WI38 (cell line): ENCODE data around the gene MKNK2.
"Not testable (repeated sequence)": the region's sequence is repeated elsewhere in the genome, so short reads cannot be mapped to it uniquely, and the experiment has no call there.

Experiments
- H3K4me3 ChIP-seq: 2 replicates; pipeline ENCODE4 v1.5.1; 2011; ENCODE audit warnings: low read depth, mild to moderate bottlenecking, control low read depth, low read length
- TF ChIP-seq, protein P1 (sequence below): IDR thresholded peaks from 2 replicates; pipeline ENCODE4 v1.5.1; 2012; ENCODE audit warnings: low read depth, mild to moderate bottlenecking, control low read depth, low read length

MKNK2 gene

DNA sequence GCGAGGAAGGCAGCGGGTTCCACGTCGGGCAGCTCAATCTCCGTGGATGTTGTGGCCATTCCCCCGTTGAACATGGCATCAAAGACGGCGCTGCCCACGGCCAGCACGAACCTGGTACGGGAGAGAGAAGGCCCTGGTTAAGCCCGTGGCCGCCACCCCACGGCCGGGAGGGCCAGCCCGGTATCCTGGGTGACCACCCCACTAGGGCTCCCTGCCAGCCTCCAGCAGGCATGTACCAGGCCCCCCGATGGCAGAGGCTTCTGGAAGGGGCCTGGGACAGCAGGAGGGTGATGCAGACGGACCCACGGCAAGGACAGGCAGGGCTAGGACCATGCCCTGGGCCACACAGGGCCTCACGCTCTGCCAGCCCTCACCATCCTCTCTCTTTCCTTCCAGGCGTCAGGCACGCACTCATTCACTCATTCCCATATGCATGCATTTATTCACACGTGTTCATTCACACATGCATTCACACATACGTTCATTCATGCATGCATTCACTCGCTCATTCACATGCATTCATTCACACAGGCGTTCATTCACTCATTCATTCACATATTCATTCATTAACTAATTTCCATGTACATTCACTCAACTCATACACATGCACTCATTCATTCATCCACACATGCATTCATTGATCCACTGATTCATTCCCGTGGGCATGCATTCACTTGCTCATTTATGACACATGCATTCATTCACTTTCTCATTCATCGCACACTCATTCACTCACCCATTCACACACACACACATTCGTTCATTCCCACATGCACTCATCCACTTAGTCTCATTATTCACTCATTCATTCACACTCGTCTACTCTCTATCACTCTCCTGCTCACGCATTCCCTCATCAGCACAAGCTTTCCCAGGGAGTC is 53.5 kb downstream of the MKNK2 start:
- no peak overlapping the region for H3K4me3 ChIP-seq
- TF ChIP-seq, protein P1, sequence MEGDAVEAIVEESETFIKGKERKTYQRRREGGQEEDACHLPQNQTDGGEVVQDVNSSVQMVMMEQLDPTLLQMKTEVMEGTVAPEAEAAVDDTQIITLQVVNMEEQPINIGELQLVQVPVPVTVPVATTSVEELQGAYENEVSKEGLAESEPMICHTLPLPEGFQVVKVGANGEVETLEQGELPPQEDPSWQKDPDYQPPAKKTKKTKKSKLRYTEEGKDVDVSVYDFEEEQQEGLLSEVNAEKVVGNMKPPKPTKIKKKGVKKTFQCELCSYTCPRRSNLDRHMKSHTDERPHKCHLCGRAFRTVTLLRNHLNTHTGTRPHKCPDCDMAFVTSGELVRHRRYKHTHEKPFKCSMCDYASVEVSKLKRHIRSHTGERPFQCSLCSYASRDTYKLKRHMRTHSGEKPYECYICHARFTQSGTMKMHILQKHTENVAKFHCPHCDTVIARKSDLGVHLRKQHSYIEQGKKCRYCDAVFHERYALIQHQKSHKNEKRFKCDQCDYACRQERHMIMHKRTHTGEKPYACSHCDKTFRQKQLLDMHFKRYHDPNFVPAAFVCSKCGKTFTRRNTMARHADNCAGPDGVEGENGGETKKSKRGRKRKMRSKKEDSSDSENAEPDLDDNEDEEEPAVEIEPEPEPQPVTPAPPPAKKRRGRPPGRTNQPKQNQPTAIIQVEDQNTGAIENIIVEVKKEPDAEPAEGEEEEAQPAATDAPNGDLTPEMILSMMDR: no peak

DNA sequence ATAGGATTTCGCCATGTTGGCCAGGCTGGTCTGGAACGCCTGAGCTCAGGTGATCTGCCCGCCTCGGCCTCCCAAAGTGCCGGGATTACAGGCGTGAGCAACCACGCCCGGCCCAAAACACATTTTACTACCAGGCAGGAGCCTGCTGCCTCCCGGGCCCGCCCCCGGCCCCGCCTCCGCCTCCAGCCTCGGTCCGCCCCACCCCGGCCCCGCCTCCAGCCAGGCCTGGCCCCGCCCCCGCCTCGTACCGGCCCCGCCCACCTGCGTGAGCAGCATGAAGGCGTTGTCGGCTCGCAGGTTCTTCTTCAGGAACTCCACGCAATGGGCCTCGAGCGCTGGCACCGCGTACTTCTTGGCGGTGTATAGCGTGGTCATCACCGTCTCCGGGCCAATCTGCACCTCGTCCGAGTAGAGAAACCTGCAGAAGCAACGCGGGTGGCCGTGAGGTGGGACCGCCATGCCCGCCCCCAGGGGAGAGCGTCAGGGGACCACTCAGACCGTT is 58.2 kb downstream of the MKNK2 start:
- no peak overlapping the region for H3K4me3 ChIP-seq
- TF ChIP-seq, protein P1: no peak

DNA sequence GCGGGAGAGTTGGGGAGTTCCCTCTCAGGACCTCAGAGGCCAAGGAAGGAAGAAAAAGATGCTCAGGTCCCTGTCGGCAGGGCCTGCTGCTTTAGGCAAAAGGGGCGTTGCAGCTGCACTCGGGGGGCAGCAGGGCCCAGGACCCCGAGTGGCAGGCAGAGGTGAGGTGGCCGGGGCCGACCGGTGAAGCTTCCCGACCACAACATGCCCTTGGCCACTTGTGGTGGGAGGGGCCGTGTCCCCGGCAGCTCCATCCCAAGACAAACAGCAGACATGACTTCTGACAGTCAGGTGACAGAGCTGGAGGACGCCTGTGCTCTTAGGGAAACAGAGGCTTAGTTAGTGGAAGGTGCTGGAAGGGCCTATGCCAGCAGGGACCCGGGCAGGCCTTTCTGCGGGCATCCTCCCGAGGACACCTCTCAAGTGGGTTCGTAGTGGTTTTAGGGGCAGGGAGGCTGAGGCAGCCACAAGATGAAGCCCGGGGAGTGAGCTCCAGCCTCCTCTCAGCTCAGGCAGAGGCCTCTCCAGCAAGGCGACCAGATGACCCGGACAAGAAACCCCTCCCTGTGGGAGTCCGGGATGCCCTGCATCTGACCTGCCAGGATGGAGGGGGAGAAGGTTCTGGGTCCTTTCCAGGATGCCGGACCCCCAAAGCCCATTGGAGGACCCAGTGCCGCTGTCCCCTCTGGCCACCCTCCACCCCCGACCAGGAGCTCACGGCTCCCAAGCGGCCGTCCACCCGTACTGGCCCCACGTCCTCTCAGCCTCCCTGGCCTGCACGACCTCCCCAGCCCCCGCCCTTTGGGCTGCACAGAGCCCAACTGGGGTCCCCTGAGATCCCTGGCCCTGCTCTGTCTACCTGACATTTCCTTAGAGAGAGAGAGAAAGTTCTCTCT is 59.8 kb downstream of the MKNK2 start:
- H3K4me3 ChIP-seq: no peak overlapping the region
- TF ChIP-seq, protein P1: no peak

DNA sequence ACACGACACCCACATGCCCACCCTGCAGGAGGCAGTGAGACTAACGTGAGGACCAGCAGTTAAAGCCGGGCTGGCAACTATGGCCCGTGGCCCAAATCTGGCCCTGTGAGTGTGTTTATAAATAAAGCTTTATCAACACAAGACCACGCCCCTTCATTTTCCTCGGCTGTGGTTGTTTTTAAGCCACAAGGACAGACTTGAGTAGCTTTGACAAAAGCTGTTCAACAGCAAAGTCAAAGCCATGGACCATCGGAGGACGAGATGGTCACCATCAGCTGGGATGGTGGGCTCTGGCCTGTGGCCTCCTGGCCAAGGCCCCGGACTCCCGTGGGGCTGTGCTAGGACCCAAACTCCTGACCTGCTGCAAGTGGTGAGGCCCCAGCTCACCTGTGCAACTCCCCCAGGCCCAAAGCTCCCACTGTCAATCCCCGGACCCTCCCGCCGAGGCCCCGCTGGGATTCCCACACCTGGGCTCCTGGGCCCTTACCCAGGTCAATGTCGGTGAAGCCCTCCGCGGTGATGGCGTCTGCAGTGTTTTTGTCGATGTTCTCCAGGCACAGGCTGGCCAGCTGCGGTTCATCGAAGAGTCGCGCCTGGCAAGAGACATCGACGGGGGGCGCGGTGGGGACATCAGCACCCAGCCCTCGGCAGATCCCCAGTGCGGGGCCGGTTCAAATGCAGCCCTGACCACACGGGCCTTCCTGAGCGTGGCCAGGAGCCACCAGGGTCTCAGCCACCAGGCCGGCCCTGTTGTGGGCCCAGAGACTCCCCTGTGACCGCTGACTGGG is 60.6 kb downstream of the MKNK2 start:
- H3K4me3 ChIP-seq: no peak overlapping the region
- TF ChIP-seq, protein P1: no peak

DNA sequence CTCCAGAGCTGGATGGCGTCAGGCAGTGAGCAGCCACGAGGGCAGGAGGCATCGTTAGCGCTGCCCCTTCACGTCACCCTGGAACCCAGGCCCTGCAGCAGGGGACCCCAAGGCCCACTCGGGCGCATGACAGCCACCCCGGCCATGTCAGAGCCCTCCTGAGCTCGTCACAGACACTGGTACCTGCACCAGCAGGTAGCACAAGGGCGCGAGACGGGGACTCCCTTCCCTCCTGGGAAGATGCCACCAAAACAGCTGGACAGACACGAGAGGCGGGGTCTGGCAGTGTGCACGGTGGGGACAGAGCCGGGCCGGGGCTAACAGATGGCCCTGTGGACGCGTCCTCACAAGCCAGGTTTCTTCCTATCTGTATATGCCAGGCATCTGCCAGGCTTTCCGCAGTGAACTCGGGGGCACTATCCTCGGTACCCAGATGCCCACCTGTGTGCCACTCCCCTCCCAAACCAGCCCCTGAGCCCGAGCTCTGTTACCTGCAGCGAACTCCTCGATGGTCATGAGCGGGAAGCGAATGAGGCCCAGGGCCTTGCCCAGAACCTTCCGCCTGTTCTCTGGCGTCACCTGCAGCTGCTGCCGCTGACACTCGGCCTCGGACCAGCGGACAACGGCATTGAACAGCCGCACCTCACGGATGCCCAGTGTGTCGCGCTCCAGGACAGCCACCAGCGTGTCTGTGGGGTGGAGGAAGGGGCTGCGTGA is 61.4 kb downstream of the MKNK2 start:
- no peak overlapping the region for H3K4me3 ChIP-seq
- TF ChIP-seq, protein P1: no peak

DNA sequence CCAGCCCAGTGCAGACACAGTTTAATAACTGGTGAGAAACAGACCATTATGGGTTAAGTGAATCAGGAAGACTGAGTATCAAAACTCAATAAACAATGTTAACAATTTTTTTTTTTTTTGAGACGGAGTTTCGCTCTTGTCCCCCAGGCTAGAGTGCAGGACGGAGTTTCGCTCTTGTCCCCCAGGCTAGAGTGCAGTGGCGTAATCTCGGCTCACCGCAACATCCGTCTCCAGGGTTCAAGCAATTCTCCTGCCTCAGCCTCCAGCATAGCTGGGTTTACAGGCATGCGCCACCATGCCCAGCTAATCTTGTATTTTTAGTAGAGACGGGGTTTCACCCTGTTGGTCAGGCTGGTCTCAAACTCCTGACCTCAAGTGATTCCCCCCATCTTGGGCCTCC is 62.6 kb downstream of the MKNK2 start:
- not testable (repeated sequence) for H3K4me3 ChIP-seq
